ENCODE measurements around the gene ZFP36L1.

The ZFP36L1 gene

GRCh38 chr14:68747393-68747792 is 45.5 kb downstream of the ZFP36L1 start:
- no peak for DNase-seq
- no peaks in the 10 kb centered on the region for H3K27me3 ChIP-seq
- no peaks in the 10 kb centered on the region for H3K9me3 ChIP-seq
- no peaks in the 10 kb centered on the region for H3K36me3 ChIP-seq
- TF ChIP-seq CTCF (IDR thresholded peaks at IDR 0.05; ENCODE audit: low read depth, low read length): no peak
- no peaks in the 10 kb centered on the region for H3K4me1 ChIP-seq
- H3K4me3 ChIP-seq (ENCODE audit: low read depth, low read length): no peak overlapping the region

- no peaks in the 10 kb centered on the region for H3K36me3 ChIP-seq
- TF ChIP-seq CTCF (IDR thresholded peaks at IDR 0.05; ENCODE audit: low read depth, low read length): no peak
- no peak for DNase-seq
- no peak overlapping the region for H3K4me3 ChIP-seq (ENCODE audit: low read depth, low read length)
- no peaks in the 10 kb centered on the region for H3K27me3 ChIP-seq
- H3K4me1 ChIP-seq: no peaks in the 10 kb centered on the region
- H3K9me3 ChIP-seq: no peaks in the 10 kb centered on the region
Measured at GRCh38 chr14:68744613-68745012, 48.3 kb downstream of the ZFP36L1 start.

- H3K9me3 ChIP-seq: no peaks in the 10 kb centered on the region
- no peaks in the 10 kb centered on the region for H3K36me3 ChIP-seq
- no peak for DNase-seq
- TF ChIP-seq CTCF (IDR thresholded peaks at IDR 0.05; ENCODE audit: low read depth, low read length): no peak
- H3K4me1 ChIP-seq: no peaks in the 10 kb centered on the region
- no peaks in the 10 kb centered on the region for H3K27me3 ChIP-seq
- H3K4me3 ChIP-seq (ENCODE audit: low read depth, low read length): no peak overlapping the region
Measured at GRCh38 chr14:68741839-68742470, 50.9 kb downstream of the ZFP36L1 start.

- H3K4me1 ChIP-seq: no peaks in the 10 kb centered on the region
- H3K4me3 ChIP-seq (ENCODE audit: low read depth, low read length): no peak overlapping the region
- DNase-seq: no peak
- H3K36me3 ChIP-seq: no peaks in the 10 kb centered on the region
- H3K27me3 ChIP-seq: no peaks in the 10 kb centered on the region
- TF ChIP-seq CTCF (IDR thresholded peaks at IDR 0.05; ENCODE audit: low read depth, low read length): no peak
- no peaks in the 10 kb centered on the region for H3K9me3 ChIP-seq
Measured at GRCh38 chr14:68741477-68741791, 51.4 kb downstream of the ZFP36L1 start.

GRCh38 chr14:68740788-68741476 is 51.9 kb downstream of the ZFP36L1 start:
- Histone ChIP-seq H3K4me3 (ENCODE audit: low read depth, low read length) (no peak overlapping the region), H3K9me3 (no peaks in the 10 kb centered on the region), H3K4me1 (no peaks in the 10 kb centered on the region), H3K36me3 (no peaks in the 10 kb centered on the region), H3K27me3 (no peaks in the 10 kb centered on the region)
- no peak for DNase-seq
- no peak for TF ChIP-seq CTCF (IDR thresholded peaks at IDR 0.05; ENCODE audit: low read depth, low read length)

- H3K4me1 ChIP-seq: no peaks in the 10 kb centered on the region
- no peak overlapping the region for H3K4me3 ChIP-seq (ENCODE audit: low read depth, low read length)
- no peaks in the 10 kb centered on the region for H3K36me3 ChIP-seq
- no peak for DNase-seq
- no peaks in the 10 kb centered on the region for H3K27me3 ChIP-seq
- H3K9me3 ChIP-seq: no peaks in the 10 kb centered on the region
- no peak for TF ChIP-seq CTCF (IDR thresholded peaks at IDR 0.05; ENCODE audit: low read depth, low read length)
Measured at GRCh38 chr14:68739701-68740100, 53.2 kb downstream of the ZFP36L1 start.
